ENCODE results near the gene DEXI. TPM values are rescaled to one million over a fixed set of nuclear protein-coding genes. Genes with fewer than 3 reads are reported as not detected.

Gene DEXI
- total and polyA plus RNA-seq, 2 of the 13 experiments (the other 11 are each of a cell fraction or from before 2014, with no cell fraction given) = 51.5 to 70.4 TPM

DNA sequence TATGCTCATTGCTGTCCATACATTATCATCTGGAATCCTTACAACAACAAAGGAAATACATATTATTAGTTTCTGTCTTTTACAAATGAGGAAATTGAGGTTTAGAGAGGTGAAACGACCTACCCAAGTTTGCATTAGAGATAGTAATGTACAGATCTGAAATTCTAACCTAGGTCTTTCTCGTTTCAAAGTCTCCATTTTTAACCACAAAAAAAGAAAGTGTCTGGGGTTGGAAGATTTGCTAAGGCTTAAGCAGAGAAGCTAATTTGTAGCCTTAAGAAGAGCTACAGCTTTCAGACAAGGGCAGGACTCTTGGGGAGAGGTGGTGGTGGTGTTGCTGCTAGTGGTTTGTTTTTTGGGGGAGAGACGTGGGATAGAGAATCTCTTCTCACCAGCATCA lies 46.1 kb downstream of the DEXI start:
- no peaks in the 10 kb centered on the region; the same call in 1 of the 2 replicates for H4K20me1 ChIP-seq (ENCODE audit: insufficient read depth, low read length)
- BruUV-seq (replicated peaks) = no TSS peak
- WGBS (ENCODE audit: low lambda C conversion rate) = under 1% methylated on average over 3 of the region's 3 CpGs
- H3K36me3 ChIP-seq (replicated peaks in 1 of 2; ENCODE audit: control insufficient read depth in 1 of 2, insufficient read depth in 2 of 2, low read length in 2 of 2) = no peaks in the 10 kb centered on the region
- intact Hi-C loops (cut with micrococcal nuclease; ENCODE audit: unreplicated experiment) = no loop called here
- FAIRE-seq (no peak), DNase-seq (ENCODE audit: low spot score) (no peak), ATAC-seq (no peak)
- ChIA-PET CTCF (ENCODE audit: low intra/inter-chr PET ratio, low total read pairs) (no interaction called here), POLR2A (no interaction called here)
- no peaks in the 10 kb centered on the region for H3K9me3 ChIP-seq (ENCODE audit: low read length)
- H3K4me1 ChIP-seq (ENCODE audit: insufficient read depth, low read length) = no peaks in the 10 kb centered on the region
- H3K9ac ChIP-seq (ENCODE audit: insufficient read depth, low read depth, low read length) = no peak overlapping the region
- 0 out of 5 replicates have a peak, but pooled peaks cover 0 to 2% of the 10 kb centered on the region in 2 experiments for H3K27me3 ChIP-seq (ENCODE audit: control insufficient read depth in 1 of 2, insufficient read depth in 2 of 2, low read length in 2 of 2)
- no peak overlapping the region for H2AFZ ChIP-seq (ENCODE audit: low read length)
- no peak overlapping the region for H3K4me2 ChIP-seq (ENCODE audit: low read depth, low read length)
- TF ChIP-seq ZNF672 (CRISPR knock-in tag; IDR thresholded peaks at IDR 0.05) (no peak), ZNF703 (CRISPR knock-in tag; IDR thresholded peaks at IDR 0.05; ENCODE audit: borderline replicate concordance) (no peak), ZNF572 (CRISPR knock-in tag; IDR thresholded peaks at IDR 0.05) (no peak), ZNF670 (CRISPR knock-in tag; IDR thresholded peaks at IDR 0.05; ENCODE audit: borderline replicate concordance) (no peak), PPARG (CRISPR knock-in tag; conservative IDR thresholded peaks at IDR 0.05) (no peak), SP5 (CRISPR knock-in tag; IDR thresholded peaks at IDR 0.05; ENCODE audit: borderline replicate concordance, low read depth) (no peak), KDM5A (IDR thresholded peaks at IDR 0.05; ENCODE audit: borderline replicate concordance, low read length) (no peak), ZFY (CRISPR knock-in tag; IDR thresholded peaks at IDR 0.05) (no peak), CCDC6 (CRISPR knock-in tag; IDR thresholded peaks at IDR 0.05) (no peak), RBM22 (optimal IDR thresholded peaks at IDR 0.05; ENCODE audit: low read length) (no peak), LCORL (IDR thresholded peaks at IDR 0.05) (no peak), LCORL (CRISPR knock-in tag; IDR thresholded peaks at IDR 0.05) (no peak)
- TF ChIP-seq, protein P1, sequence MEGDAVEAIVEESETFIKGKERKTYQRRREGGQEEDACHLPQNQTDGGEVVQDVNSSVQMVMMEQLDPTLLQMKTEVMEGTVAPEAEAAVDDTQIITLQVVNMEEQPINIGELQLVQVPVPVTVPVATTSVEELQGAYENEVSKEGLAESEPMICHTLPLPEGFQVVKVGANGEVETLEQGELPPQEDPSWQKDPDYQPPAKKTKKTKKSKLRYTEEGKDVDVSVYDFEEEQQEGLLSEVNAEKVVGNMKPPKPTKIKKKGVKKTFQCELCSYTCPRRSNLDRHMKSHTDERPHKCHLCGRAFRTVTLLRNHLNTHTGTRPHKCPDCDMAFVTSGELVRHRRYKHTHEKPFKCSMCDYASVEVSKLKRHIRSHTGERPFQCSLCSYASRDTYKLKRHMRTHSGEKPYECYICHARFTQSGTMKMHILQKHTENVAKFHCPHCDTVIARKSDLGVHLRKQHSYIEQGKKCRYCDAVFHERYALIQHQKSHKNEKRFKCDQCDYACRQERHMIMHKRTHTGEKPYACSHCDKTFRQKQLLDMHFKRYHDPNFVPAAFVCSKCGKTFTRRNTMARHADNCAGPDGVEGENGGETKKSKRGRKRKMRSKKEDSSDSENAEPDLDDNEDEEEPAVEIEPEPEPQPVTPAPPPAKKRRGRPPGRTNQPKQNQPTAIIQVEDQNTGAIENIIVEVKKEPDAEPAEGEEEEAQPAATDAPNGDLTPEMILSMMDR (CRISPR knock-in tag; IDR thresholded peaks at IDR 0.05) = no peak
- TF ChIP-seq, protein P2, sequence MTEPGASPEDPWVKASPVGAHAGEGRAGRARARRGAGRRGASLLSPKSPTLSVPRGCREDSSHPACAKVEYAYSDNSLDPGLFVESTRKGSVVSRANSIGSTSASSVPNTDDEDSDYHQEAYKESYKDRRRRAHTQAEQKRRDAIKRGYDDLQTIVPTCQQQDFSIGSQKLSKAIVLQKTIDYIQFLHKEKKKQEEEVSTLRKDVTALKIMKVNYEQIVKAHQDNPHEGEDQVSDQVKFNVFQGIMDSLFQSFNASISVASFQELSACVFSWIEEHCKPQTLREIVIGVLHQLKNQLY (CRISPR knock-in tag; IDR thresholded peaks at IDR 0.05) = no peak
- TF ChIP-seq, protein P3, sequence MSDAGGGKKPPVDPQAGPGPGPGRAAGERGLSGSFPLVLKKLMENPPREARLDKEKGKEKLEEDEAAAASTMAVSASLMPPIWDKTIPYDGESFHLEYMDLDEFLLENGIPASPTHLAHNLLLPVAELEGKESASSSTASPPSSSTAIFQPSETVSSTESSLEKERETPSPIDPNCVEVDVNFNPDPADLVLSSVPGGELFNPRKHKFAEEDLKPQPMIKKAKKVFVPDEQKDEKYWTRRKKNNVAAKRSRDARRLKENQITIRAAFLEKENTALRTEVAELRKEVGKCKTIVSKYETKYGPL (CRISPR knock-in tag; IDR thresholded peaks at IDR 0.05) = no peak
- TF ChIP-seq, protein P4, sequence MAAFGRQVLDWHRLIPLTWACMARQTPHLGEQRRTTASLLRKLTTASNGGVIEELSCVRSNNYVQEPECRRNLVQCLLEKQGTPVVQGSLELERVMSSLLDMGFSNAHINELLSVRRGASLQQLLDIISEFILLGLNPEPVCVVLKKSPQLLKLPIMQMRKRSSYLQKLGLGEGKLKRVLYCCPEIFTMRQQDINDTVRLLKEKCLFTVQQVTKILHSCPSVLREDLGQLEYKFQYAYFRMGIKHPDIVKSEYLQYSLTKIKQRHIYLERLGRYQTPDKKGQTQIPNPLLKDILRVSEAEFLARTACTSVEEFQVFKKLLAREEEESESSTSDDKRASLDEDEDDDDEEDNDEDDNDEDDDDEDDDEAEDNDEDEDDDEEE (CRISPR knock-in tag; IDR thresholded peaks at IDR 0.05) = no peak
- H3K4me3 ChIP-seq (replicated peaks in 1 of 3; ENCODE audit: insufficient read depth in 1 of 3, low read depth in 2 of 3, low read length in 3 of 3) = no peak overlapping the region
- H3K27ac ChIP-seq (ENCODE audit: extremely low read length, insufficient read depth, low read length) = no peak overlapping the region
- H3K79me2 ChIP-seq (ENCODE audit: insufficient read depth, low read length) = no peaks in the 10 kb centered on the region
- in situ Hi-C loops (cut with HindIII; ENCODE audit: extremely low pct_ligation_motif_present, low pct_unique_long_range_greater_than_20kb) = no loop called here
